Measurements from ENCODE around the gene APBB1IP.
"Not testable (repeated sequence)": the region's sequence is repeated elsewhere in the genome, so short reads cannot be mapped to it uniquely, and the experiment has no call there.

The APBB1IP gene

GRCh38 chr10:26479766-26480492 is 41.8 kb downstream of the APBB1IP start:
- no peak for DNase-seq

- DNase-seq = no peak
These were observed 43.2 kb downstream of the APBB1IP start for GRCh38 chr10:26481315-26481692.

- no peak for DNase-seq
These were observed 43.9 kb downstream of the APBB1IP start for GRCh38 chr10:26481914-26482550.

GRCh38 chr10:26483554-26483953 is 45.4 kb downstream of the APBB1IP start:
- no peak for DNase-seq

- DNase-seq = no peak
These were observed 47.2 kb downstream of the APBB1IP start for GRCh38 chr10:26485150-26485941.

GRCh38 chr10:26486304-26486703 is 48.2 kb downstream of the APBB1IP start:
- DNase-seq = no peak

- DNase-seq = peak; percentile 45
These were observed 49.1 kb downstream of the APBB1IP start for GRCh38 chr10:26486990-26487850.

- DNase-seq = no peak
These were observed 50.2 kb downstream of the APBB1IP start for GRCh38 chr10:26488344-26488743.

GRCh38 chr10:26489081-26489480 is 50.9 kb downstream of the APBB1IP start:
- no peak for DNase-seq

- not testable (repeated sequence) for DNase-seq
These were observed 52.2 kb downstream of the APBB1IP start for GRCh38 chr10:26490367-26490766.

- DNase-seq = no peak
These were observed 53.1 kb downstream of the APBB1IP start for GRCh38 chr10:26491276-26491675.

- DNase-seq = no peak
These were observed 53.8 kb downstream of the APBB1IP start for GRCh38 chr10:26491934-26492333.

- DNase-seq = not testable (repeated sequence)
These were observed 54.6 kb downstream of the APBB1IP start for GRCh38 chr10:26492725-26493124.

- DNase-seq = no peak
These were observed 55.9 kb downstream of the APBB1IP start for GRCh38 chr10:26494018-26494417.

GRCh38 chr10:26499426-26499825 is 61.3 kb downstream of the APBB1IP start:
- no peak for DNase-seq

- DNase-seq = no peak
These were observed 64.8 kb downstream of the APBB1IP start for GRCh38 chr10:26502986-26503385.

- DNase-seq = no peak
These were observed 65.8 kb downstream of the APBB1IP start for GRCh38 chr10:26503911-26504310.

- not testable (repeated sequence) for DNase-seq
These were observed 66.3 kb downstream of the APBB1IP start for GRCh38 chr10:26504429-26504828.

- DNase-seq = no peak
These were observed 67.3 kb downstream of the APBB1IP start for GRCh38 chr10:26505491-26505890.

- DNase-seq = no peak
These were observed 68.6 kb downstream of the APBB1IP start for GRCh38 chr10:26506736-26507135.

- no peak for DNase-seq
These were observed 69.3 kb downstream of the APBB1IP start for GRCh38 chr10:26507441-26507840.

GRCh38 chr10:26508016-26508415 is 69.9 kb downstream of the APBB1IP start:
- no peak for DNase-seq

GRCh38 chr10:26509307-26509706 is 71.2 kb downstream of the APBB1IP start:
- DNase-seq = no peak
